IMR-90 (cell line): ENCODE data around the gene AKNA. TPM values are rescaled to one million over a fixed set of nuclear protein-coding genes. Genes with fewer than 3 reads are reported as not detected.

Experiments
- ATAC-seq: fragments of 200-7000 bp; cut with Tn5 transposase; 2 replicates; pipeline ENCODE4 v1.9.1; 2020; ENCODE audit warnings: low read depth, mild to moderate bottlenecking, moderate library complexity
- BruUV-seq: library from RNA; stranded (reverse); fragments of 400-500 nt; replicated peaks from 2 replicates; lab custom pipeline; 2021; lab: Mats Ljungman, UMichigan
- CTCF ChIA-PET: fragments of 300-600 bp; formaldehyde crosslinking; extraction: SDS; loops from one replicate; lab custom pipeline; 2021; ENCODE audit warnings: antibody characterized with exemption; lab: Yijun Ruan, JAX
- POLR2A ChIA-PET: fragments of 300-600 bp; sonication (Branson Sonifier 250); formaldehyde crosslinking; loops from one replicate; lab custom pipeline; 2022; ENCODE audit warnings: antibody characterized with exemption; ENCODE audit not compliant: unreplicated experiment; lab: Charles Lee
- DNase-seq: peaks from one replicate; pipeline ENCODE4 v3.0.0; 2013
- H2AFZ ChIP-seq: replicated peaks from 2 replicates; pipeline ENCODE3; 2013; ENCODE audit warnings: low read length, mild to moderate bottlenecking; ENCODE audit not compliant: poor library complexity
- H2AK5ac ChIP-seq: 2 replicates; pipeline ENCODE4 v1.6.1; 2013; ENCODE audit warnings: low read depth, low read length, inconsistent platforms
- H2AK9ac ChIP-seq: replicated peaks from 2 replicates; pipeline ENCODE3; 2013; ENCODE audit warnings: mild to moderate bottlenecking, low read depth, low read length, moderate library complexity; ENCODE audit not compliant: poor library complexity
- H2BK120ac ChIP-seq: 2 replicates; pipeline ENCODE4 v1.6.1; 2013; ENCODE audit warnings: low read depth, low read length, inconsistent platforms
- H2BK15ac ChIP-seq: 3 replicates; pipeline ENCODE4 v1.6.1; 2013; ENCODE audit warnings: low read depth, low read length, inconsistent platforms
- H2BK20ac ChIP-seq: 2 replicates; pipeline ENCODE4 v1.6.1; 2013; ENCODE audit warnings: low read depth, mild to moderate bottlenecking, inconsistent platforms, low read length, moderate library complexity
- H2BK5ac ChIP-seq: 2 replicates; pipeline ENCODE4 v1.6.1; 2013; ENCODE audit warnings: mild to moderate bottlenecking, low read depth, low read length, inconsistent platforms; ENCODE audit not compliant: poor library complexity, severe bottlenecking
- H3K14ac ChIP-seq: replicated peaks from 2 replicates; pipeline ENCODE4 v1.6.1; 2013; ENCODE audit warnings: low read depth, low read length, inconsistent platforms
- H3K18ac ChIP-seq: 2 replicates; pipeline ENCODE4 v1.6.1; 2013; ENCODE audit warnings: low read depth, low read length, control low read depth
- H3K23ac ChIP-seq: 2 replicates; pipeline ENCODE4 v1.6.1; 2013; ENCODE audit warnings: low read depth, low read length, inconsistent platforms
- H3K27ac ChIP-seq: 2 replicates; pipeline ENCODE4 v1.5.1; 2013; ENCODE audit warnings: mild to moderate bottlenecking, control low read depth, low read length; ENCODE audit not compliant: insufficient read depth
- H3K27me3 ChIP-seq: 2 replicates; pipeline ENCODE4 v1.6.1; 2013; ENCODE audit warnings: low read length; ENCODE audit not compliant: control insufficient read depth, insufficient read depth
- H3K36me3 ChIP-seq: 2 replicates; pipeline ENCODE4 v1.6.1; 2013; ENCODE audit warnings: low read length, mixed read lengths; ENCODE audit not compliant: control insufficient read depth, insufficient read depth
- H3K4ac ChIP-seq: 2 replicates; pipeline ENCODE4 v1.6.1; 2013; ENCODE audit warnings: low read depth, low read length, inconsistent platforms
- H3K4me1 ChIP-seq: 2 replicates; pipeline ENCODE4 v1.6.1; 2013; ENCODE audit warnings: low read length, mixed read lengths; ENCODE audit not compliant: control insufficient read depth, insufficient read depth
- H3K4me2 ChIP-seq: 2 replicates; pipeline ENCODE4 v1.6.1; 2013; ENCODE audit warnings: low read depth, mild to moderate bottlenecking, control low read depth, low read length, moderate library complexity
- H3K4me3 ChIP-seq: 2 replicates; pipeline ENCODE4 v1.5.1; 2013; ENCODE audit warnings: low read depth, mild to moderate bottlenecking, control low read depth, low read length, moderate library complexity; ENCODE audit not compliant: insufficient read depth
- H3K56ac ChIP-seq: 2 replicates; pipeline ENCODE4 v1.6.1; 2013; ENCODE audit warnings: low read length, inconsistent platforms; ENCODE audit not compliant: insufficient read depth; ENCODE audit errors: extremely low read depth
- H3K79me1 ChIP-seq, 2 experiments: 2 replicates each; pipeline ENCODE4 v1.6.1; 2013; ENCODE audit warnings: low read length in 2 of 2, inconsistent platforms in 1 of 2, low read depth in 1 of 2
- H3K9ac ChIP-seq: 2 replicates; pipeline ENCODE4 v1.6.1; 2013; ENCODE audit warnings: low read depth, low read length, control low read depth
- H3K9me1 ChIP-seq: 2 replicates; pipeline ENCODE4 v1.6.1; 2013; ENCODE audit warnings: low read length, inconsistent platforms; ENCODE audit not compliant: insufficient read depth
- H3K9me3 ChIP-seq: 2 replicates; pipeline ENCODE4 v1.6.1; 2013; ENCODE audit warnings: low read length; ENCODE audit not compliant: control insufficient read depth, insufficient read depth
- H4K20me1 ChIP-seq: 2 replicates; pipeline ENCODE4 v1.6.1; 2013; ENCODE audit warnings: low read length, inconsistent platforms; ENCODE audit not compliant: insufficient read depth
- H4K5ac ChIP-seq: 2 replicates; pipeline ENCODE4 v1.6.1; 2013; ENCODE audit warnings: mild to moderate bottlenecking, low read depth, low read length, control low read depth
- H4K8ac ChIP-seq, 2 experiments: 2 replicates each; pipeline ENCODE4 v1.6.1; 2013; ENCODE audit warnings: low read depth in 2 of 2, low read length in 2 of 2, control low read depth in 1 of 2, inconsistent platforms in 1 of 2
- H4K91ac ChIP-seq: 2 replicates; pipeline ENCODE4 v1.6.1; 2013; ENCODE audit warnings: low read depth, low read length, inconsistent platforms; ENCODE audit not compliant: insufficient read depth
- BHLHE40 ChIP-seq: fragments of 150-350 bp; IDR thresholded peaks from 2 replicates; pipeline ENCODE4 v1.6.1; 2016; ENCODE audit warnings: mild to moderate bottlenecking, low read depth, low read length
- CEBPB ChIP-seq: IDR thresholded peaks from 2 replicates; pipeline ENCODE4 v1.6.1; 2012; ENCODE audit warnings: low read depth, low read length, improper control_type of control experiment
- CHD1 ChIP-seq: IDR thresholded peaks from 2 replicates; pipeline ENCODE4 v1.6.1; 2012; ENCODE audit warnings: low read depth, low read length, improper control_type of control experiment
- FOS ChIP-seq: fragments of 150-350 bp; IDR thresholded peaks from 2 replicates; pipeline ENCODE4 v1.6.1; 2016; ENCODE audit warnings: low read depth, low read length
- MAFK ChIP-seq: IDR thresholded peaks from 2 replicates; pipeline ENCODE4 v1.6.1; 2012; ENCODE audit warnings: low read depth, low read length, improper control_type of control experiment
- MXI1 ChIP-seq: IDR thresholded peaks from 2 replicates; pipeline ENCODE4 v1.6.1; 2012; ENCODE audit warnings: low read depth, mild to moderate bottlenecking, low read length, moderate library complexity, borderline replicate concordance
- NFE2L2 ChIP-seq: fragments of 150-350 bp; IDR thresholded peaks from 2 replicates; pipeline ENCODE4 v1.6.1; 2016; ENCODE audit warnings: low read depth, mild to moderate bottlenecking, low read length
- POLR2A ChIP-seq: IDR thresholded peaks from 2 replicates; pipeline ENCODE4 v1.6.1; 2012; ENCODE audit warnings: mild to moderate bottlenecking, low read depth, low read length
- RAD21 ChIP-seq: IDR thresholded peaks from 2 replicates; pipeline ENCODE4 v1.6.1; 2012; ENCODE audit warnings: low read length, improper control_type of control experiment
- RCOR1 ChIP-seq: IDR thresholded peaks from 2 replicates; pipeline ENCODE4 v1.6.1; 2012; ENCODE audit warnings: mild to moderate bottlenecking, low read length, improper control_type of control experiment; ENCODE audit not compliant: insufficient replicate concordance
- RFX5 ChIP-seq: IDR thresholded peaks from 2 replicates; pipeline ENCODE4 v1.8.0; 2012; ENCODE audit warnings: low read depth, mild to moderate bottlenecking, low read length, moderate library complexity
- SMC3 ChIP-seq: fragments of 150-350 bp; IDR thresholded peaks from 2 replicates; pipeline ENCODE4 v1.6.1; 2016; ENCODE audit warnings: low read depth, mild to moderate bottlenecking, antibody characterized with exemption, low read length, moderate library complexity
- WGBS, 2 experiments: methylation state at CpG; one replicate each; pipeline versions ENCODE4 v1.1.5 to v1.1.7; 2013; ENCODE audit warnings: missing lambda C conversion rate in 2 of 2; ENCODE audit not compliant: insufficient read length in 1 of 2; ENCODE audit errors: extremely low coverage in 2 of 2; 5-methylcytosine and 5-hydroxymethylcytosine counted together
- dilution Hi-C: fragments of 300-500 bp; cut with HindIII; formaldehyde crosslinking; loops from one replicate; pipeline ENCODE4 v1.14.3; 2018; ENCODE audit warnings: low sequenced_read_pairs; ENCODE audit not compliant: unreplicated experiment
- in situ Hi-C: fragments of 300-500 bp; cut with MboI; formaldehyde crosslinking; loops from 3 replicates; pipeline ENCODE4 v1.14.3; 2019; ENCODE audit warnings: low sequenced_read_pairs, inconsistent platforms, mixed read lengths
- intact Hi-C: fragments of 100-400 bp; cut with micrococcal nuclease; formaldehyde crosslinking; loops from 2 replicates; pipeline ENCODE4 v1.10.0; 2022
- polyA plus RNA-seq, 3 experiments: library from polyadenylated mRNA; depleted of rRNA; stranded (reverse); fragments of >200 nt; gene quantifications; 2 replicates each; pipeline ENCODE4 v1.2.3, GENCODE V29; 2012; ENCODE audit warnings: low replicate concordance in 1 of 3
- total RNA-seq: library from RNA; depleted of rRNA; stranded (reverse); fragments of >200 nt; gene quantifications from 2 replicates; pipeline ENCODE4 v1.2.3, GENCODE V29; 2012
- TF ChIP-seq, protein P1 (sequence below): fragments of 150-350 bp; IDR thresholded peaks from 2 replicates; pipeline ENCODE4 v1.6.1; 2017; ENCODE audit warnings: mild to moderate bottlenecking, antibody characterized with exemption, low read length, low read depth
- TF ChIP-seq, protein P2 (sequence below): fragments of 150-350 bp; IDR thresholded peaks from 2 replicates; pipeline ENCODE4 v1.6.1; 2016; ENCODE audit warnings: low read depth, mild to moderate bottlenecking, low read length, moderate library complexity, borderline replicate concordance
- TF ChIP-seq, protein P3 (sequence below): conservative IDR thresholded peaks from 2 replicates; pipeline ENCODE4 v1.5.1; 2012; ENCODE audit warnings: mild to moderate bottlenecking, low read depth, low read length, improper control_type of control experiment

The AKNA gene
- total and polyA plus RNA-seq, 2 of the 4 experiments (the other 2 are of a cell fraction), result 2.7 to 7.3 TPM

DNA sequence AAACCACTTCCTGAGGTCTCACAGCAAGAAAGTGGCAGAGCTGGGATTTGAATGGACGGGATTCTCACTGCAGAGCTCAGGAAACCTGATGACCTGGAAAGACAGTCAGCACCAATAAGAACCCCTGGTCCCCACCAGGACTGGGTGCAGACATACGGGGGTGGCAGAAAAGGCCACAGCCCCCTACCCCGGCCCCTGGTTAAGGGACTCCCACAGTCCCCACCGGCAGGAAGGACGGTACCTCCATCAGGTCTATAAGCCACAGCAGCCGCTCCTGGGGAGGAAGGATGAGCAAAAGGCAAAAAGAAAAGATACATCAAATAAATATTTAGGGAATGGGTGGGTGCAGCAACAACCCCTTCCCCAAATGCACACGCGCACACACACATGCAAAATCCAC, 32.0 kb upstream of the AKNA start:
- no peak overlapping the region for H4K8ac ChIP-seq
- no peak overlapping the region for H4K91ac ChIP-seq
- no peak overlapping the region for H3K23ac ChIP-seq
- no peak overlapping the region for H3K4me3 ChIP-seq
- no peak overlapping the region for H2AK9ac ChIP-seq
- H2BK120ac ChIP-seq, result no peak overlapping the region
- no peak overlapping the region for H2BK5ac ChIP-seq
- no peak overlapping the region for H4K5ac ChIP-seq
- H3K9me3 ChIP-seq, result no peaks in the 10 kb centered on the region
- in situ Hi-C loops, result loop anchor here (10.0 kb wide), 1 partner anchor 595 kb away; no protein-coding TSS in a partner anchor
- DNase-seq (no peak), ATAC-seq (no peak)
- H3K79me1 ChIP-seq, result no peaks in the 10 kb centered on the region
- no peak for TF ChIP-seq SMC3
- TF ChIP-seq RAD21, result no peak
- TF ChIP-seq, protein P1, sequence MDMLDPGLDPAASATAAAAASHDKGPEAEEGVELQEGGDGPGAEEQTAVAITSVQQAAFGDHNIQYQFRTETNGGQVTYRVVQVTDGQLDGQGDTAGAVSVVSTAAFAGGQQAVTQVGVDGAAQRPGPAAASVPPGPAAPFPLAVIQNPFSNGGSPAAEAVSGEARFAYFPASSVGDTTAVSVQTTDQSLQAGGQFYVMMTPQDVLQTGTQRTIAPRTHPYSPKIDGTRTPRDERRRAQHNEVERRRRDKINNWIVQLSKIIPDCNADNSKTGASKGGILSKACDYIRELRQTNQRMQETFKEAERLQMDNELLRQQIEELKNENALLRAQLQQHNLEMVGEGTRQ, result no peak
- TF ChIP-seq FOS, result no peak
- no peak for TF ChIP-seq RFX5
- no peak for TF ChIP-seq BHLHE40
- TF ChIP-seq, protein P2, sequence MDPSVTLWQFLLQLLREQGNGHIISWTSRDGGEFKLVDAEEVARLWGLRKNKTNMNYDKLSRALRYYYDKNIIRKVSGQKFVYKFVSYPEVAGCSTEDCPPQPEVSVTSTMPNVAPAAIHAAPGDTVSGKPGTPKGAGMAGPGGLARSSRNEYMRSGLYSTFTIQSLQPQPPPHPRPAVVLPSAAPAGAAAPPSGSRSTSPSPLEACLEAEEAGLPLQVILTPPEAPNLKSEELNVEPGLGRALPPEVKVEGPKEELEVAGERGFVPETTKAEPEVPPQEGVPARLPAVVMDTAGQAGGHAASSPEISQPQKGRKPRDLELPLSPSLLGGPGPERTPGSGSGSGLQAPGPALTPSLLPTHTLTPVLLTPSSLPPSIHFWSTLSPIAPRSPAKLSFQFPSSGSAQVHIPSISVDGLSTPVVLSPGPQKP, result no peak
- no peak for TF ChIP-seq MXI1
- TF ChIP-seq NFE2L2, result no peak
- TF ChIP-seq RCOR1, result no peak
- no peak for TF ChIP-seq CEBPB
- TF ChIP-seq, protein P3, sequence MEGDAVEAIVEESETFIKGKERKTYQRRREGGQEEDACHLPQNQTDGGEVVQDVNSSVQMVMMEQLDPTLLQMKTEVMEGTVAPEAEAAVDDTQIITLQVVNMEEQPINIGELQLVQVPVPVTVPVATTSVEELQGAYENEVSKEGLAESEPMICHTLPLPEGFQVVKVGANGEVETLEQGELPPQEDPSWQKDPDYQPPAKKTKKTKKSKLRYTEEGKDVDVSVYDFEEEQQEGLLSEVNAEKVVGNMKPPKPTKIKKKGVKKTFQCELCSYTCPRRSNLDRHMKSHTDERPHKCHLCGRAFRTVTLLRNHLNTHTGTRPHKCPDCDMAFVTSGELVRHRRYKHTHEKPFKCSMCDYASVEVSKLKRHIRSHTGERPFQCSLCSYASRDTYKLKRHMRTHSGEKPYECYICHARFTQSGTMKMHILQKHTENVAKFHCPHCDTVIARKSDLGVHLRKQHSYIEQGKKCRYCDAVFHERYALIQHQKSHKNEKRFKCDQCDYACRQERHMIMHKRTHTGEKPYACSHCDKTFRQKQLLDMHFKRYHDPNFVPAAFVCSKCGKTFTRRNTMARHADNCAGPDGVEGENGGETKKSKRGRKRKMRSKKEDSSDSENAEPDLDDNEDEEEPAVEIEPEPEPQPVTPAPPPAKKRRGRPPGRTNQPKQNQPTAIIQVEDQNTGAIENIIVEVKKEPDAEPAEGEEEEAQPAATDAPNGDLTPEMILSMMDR, result no peak
- no peak for TF ChIP-seq POLR2A
- TF ChIP-seq MAFK, result no peak
- no peak for TF ChIP-seq CHD1
- peaks cover 36% of the 10 kb centered on the region for H3K27me3 ChIP-seq
- ChIA-PET CTCF (interaction anchor here (1.7 kb wide), 1 partner anchor 234 kb away, joined by 3 read pairs; no protein-coding TSS in a partner anchor), POLR2A (no interaction called here)
- H2AFZ ChIP-seq, result no peak overlapping the region
- no peak overlapping the region for H3K27ac ChIP-seq
- 0 out of 2 replicates have a peak, but pooled peaks cover 5% of the 10 kb centered on the region for H3K9me1 ChIP-seq
- H3K18ac ChIP-seq, result no peak overlapping the region
- H4K20me1 ChIP-seq, result no peaks in the 10 kb centered on the region
- dilution Hi-C loops, result no loop called here
- H3K4ac ChIP-seq, result no peak overlapping the region
- 100% methylated on average over 1 of the region's 8 CpGs; no CpG with 5 or more reads in 1 of the 2 experiments for WGBS, 2 experiments
- peaks cover 7% of the 10 kb centered on the region; the same call in 1 of the 2 replicates for H3K4me1 ChIP-seq
- H3K14ac ChIP-seq, result no peak overlapping the region
- no TSS peak for BruUV-seq
- H3K9ac ChIP-seq, result no peak overlapping the region
- H2BK15ac ChIP-seq, result no peak overlapping the region
- intact Hi-C loops, result no loop called here
- H2BK20ac ChIP-seq, result no peak overlapping the region
- H3K56ac ChIP-seq, result no peak overlapping the region
- no peak overlapping the region for H3K4me2 ChIP-seq
- H3K36me3 ChIP-seq, result no peaks in the 10 kb centered on the region
- no peak overlapping the region for H2AK5ac ChIP-seq
